Neutrophil (primary cell): Measurements from ENCODE around the gene CNGA2.

Experiments
- H3K27ac ChIP-seq: fragments of 200-600 bp; sonication (generic); 2 replicates; pipeline ENCODE4 v1.5.1; 2016; ENCODE audit warnings: mild to moderate bottlenecking, moderate library complexity
- H3K27me3 ChIP-seq: fragments of 200-600 bp; sonication (generic); 2 replicates; pipeline ENCODE4 v1.6.0; 2016; ENCODE audit warnings: mild to moderate bottlenecking
- H3K36me3 ChIP-seq: fragments of 200-600 bp; sonication (generic); 2 replicates; pipeline ENCODE4 v1.5.1; 2017
- H3K4me1 ChIP-seq, 2 experiments: fragments of 200-600 bp in 1 of 2; sonication (generic) in 1 of 2; 1 replicate in 1 of 2; 2 replicates in 1 of 2; pipeline versions ENCODE4 v1.5.1 to v1.6.1; 2013 to 2016; ENCODE audit warnings: low read depth in 1 of 2, low read length in 1 of 2, mild to moderate bottlenecking in 1 of 2, moderate library complexity in 1 of 2; ENCODE audit not compliant: control insufficient read depth in 1 of 2, insufficient read depth in 1 of 2
- H3K4me3 ChIP-seq, 2 experiments: fragments of 200-600 bp in 1 of 2; sonication (generic) in 1 of 2; 1 replicate in 1 of 2; 2 replicates in 1 of 2; pipeline ENCODE4 v1.5.1; 2013 to 2016; ENCODE audit warnings: low read depth in 1 of 2, low read length in 1 of 2, mild to moderate bottlenecking in 1 of 2, moderate library complexity in 1 of 2
- H3K9me3 ChIP-seq: fragments of 200-600 bp; sonication (generic); 2 replicates; pipeline ENCODE4 v1.5.1; 2016
- CTCF ChIP-seq: fragments of 200-600 bp; sonication (generic); IDR thresholded peaks from 2 replicates; pipeline ENCODE4 v1.5.1; 2016; ENCODE audit warnings: antibody characterized with exemption

The CNGA2 gene

GRCh38 chrX:151741606-151742005 lies 7.1 kb downstream of the CNGA2 start:
- Histone ChIP-seq H3K9me3 (no peaks in the 10 kb centered on the region), H3K27me3 (no peaks in the 10 kb centered on the region), H3K4me1 (no peaks in the 10 kb centered on the region), H3K36me3 (no peaks in the 10 kb centered on the region), H3K27ac (no peak overlapping the region), H3K4me3 (no peak overlapping the region)
- TF ChIP-seq CTCF = no peak

- Histone ChIP-seq H3K4me3 (no peak overlapping the region), H3K9me3 (no peaks in the 10 kb centered on the region), H3K27me3 (no peaks in the 10 kb centered on the region), H3K27ac (no peak overlapping the region), H3K4me1 (no peaks in the 10 kb centered on the region), H3K36me3 (no peaks in the 10 kb centered on the region)
- TF ChIP-seq CTCF = no peak
These were observed 7.8 kb downstream of the CNGA2 start for GRCh38 chrX:151742311-151742710.

- Histone ChIP-seq H3K4me3 (no peak overlapping the region), H3K4me1 (no peaks in the 10 kb centered on the region), H3K9me3 (no peaks in the 10 kb centered on the region), H3K36me3 (no peaks in the 10 kb centered on the region), H3K27me3 (no peaks in the 10 kb centered on the region), H3K27ac (no peak overlapping the region)
- no peak for TF ChIP-seq CTCF
These were observed 9.3 kb downstream of the CNGA2 start for GRCh38 chrX:151743651-151744470.

GRCh38 chrX:151745651-151746050 lies 11.1 kb downstream of the CNGA2 start:
- Histone ChIP-seq H3K27me3 (no peaks in the 10 kb centered on the region), H3K4me1 (no peaks in the 10 kb centered on the region), H3K36me3 (no peaks in the 10 kb centered on the region), H3K9me3 (no peaks in the 10 kb centered on the region), H3K4me3 (no peak overlapping the region), H3K27ac (no peak overlapping the region)
- no peak for TF ChIP-seq CTCF

- no peak overlapping the region for H3K27ac ChIP-seq
- no peak for TF ChIP-seq CTCF
These were observed 12.0 kb downstream of the CNGA2 start for GRCh38 chrX:151746502-151746901.

More at GRCh38 chrX:151746502-151746901, 12.0 kb downstream of the CNGA2 start:
- Histone ChIP-seq H3K4me3 (no peak overlapping the region), H3K36me3 (no peaks in the 10 kb centered on the region), H3K27me3 (no peaks in the 10 kb centered on the region), H3K9me3 (no peaks in the 10 kb centered on the region), H3K4me1 (no peaks in the 10 kb centered on the region)
